SU-DHL-6 (cell line): ENCODE measurements around the gene ACYP1.

Experiments used
- H2AFZ ChIP-seq: fragments of 200-600 bp; sonication (generic); 2 replicates; pipeline ENCODE4 v1.6.1; 2014; ENCODE audit warnings: low read depth, mild to moderate bottlenecking, moderate library complexity, mixed read lengths, antibody characterized with exemption, low read length; ENCODE audit not compliant: severe bottlenecking
- H3F3A ChIP-seq: fragments of 200-600 bp; shearing (Covaris generic); 2 replicates; pipeline ENCODE4 v1.6.0; 2016; ENCODE audit warnings: antibody characterized with exemption, mild to moderate bottlenecking; ENCODE audit not compliant: insufficient read depth
- H3K27ac ChIP-seq: fragments of 200-600 bp; sonication (generic); 2 replicates; pipeline ENCODE4 v1.5.1; 2016; ENCODE audit warnings: low read depth, mild to moderate bottlenecking, low read length, moderate library complexity, mixed read lengths
- H3K27me3 ChIP-seq: fragments of 200-600 bp; sonication (generic), shearing (Covaris generic); 2 replicates; pipeline ENCODE4 v1.6.0; 2014; ENCODE audit warnings: mild to moderate bottlenecking, low read length
- H3K36me3 ChIP-seq: fragments of 200-600 bp; sonication (generic); 2 replicates; pipeline ENCODE4 v1.6.1; 2014; ENCODE audit warnings: mild to moderate bottlenecking, low read length, mixed read lengths
- H3K4me2 ChIP-seq: fragments of 300-600, 200-600 bp; shearing (Covaris generic), sonication (generic); 2 replicates; pipeline ENCODE4 v1.6.0; 2014; ENCODE audit warnings: low read length, low read depth, mild to moderate bottlenecking; ENCODE audit not compliant: poor library complexity, severe bottlenecking
- H3K4me3 ChIP-seq: fragments of 200-600 bp; sonication (generic); 2 replicates; pipeline ENCODE4 v1.5.1; 2014; ENCODE audit warnings: antibody characterized with exemption, low read length, mild to moderate bottlenecking, mixed read lengths; ENCODE audit not compliant: insufficient read depth, poor library complexity, severe bottlenecking
- H3K79me2 ChIP-seq: fragments of 200-600 bp; sonication (generic); 2 replicates; pipeline ENCODE4 v1.6.1; 2014; ENCODE audit warnings: mild to moderate bottlenecking, low read length, moderate library complexity; ENCODE audit not compliant: insufficient read depth
- H3K9ac ChIP-seq: fragments of 200-600 bp; sonication (generic); 2 replicates; pipeline ENCODE4 v1.7.0; 2014; ENCODE audit warnings: mild to moderate bottlenecking, low read length
- H3K9me2 ChIP-seq: fragments of 200-600 bp; sonication (generic); replicated peaks from 2 replicates; pipeline ENCODE4 v1.6.1; 2014; ENCODE audit warnings: low read length; ENCODE audit not compliant: insufficient read depth
- H3K9me3 ChIP-seq: fragments of 200-600 bp; sonication (generic); 2 replicates; pipeline ENCODE4 v1.6.1; 2014; ENCODE audit warnings: low read length, mixed read lengths; ENCODE audit not compliant: insufficient read depth
- H4K20me1 ChIP-seq: fragments of 200-600 bp; sonication (generic); 2 replicates; pipeline ENCODE4 v1.6.1; 2014; ENCODE audit warnings: low read depth, mild to moderate bottlenecking, antibody characterized with exemption, low read length, moderate library complexity, mixed read lengths
- CTCF ChIP-seq: fragments of 200-600 bp; sonication (generic); IDR thresholded peaks from one replicate; pipeline ENCODE4 v1.5.1; 2017; ENCODE audit warnings: antibody characterized with exemption, mild to moderate bottlenecking, low read length, moderate library complexity; ENCODE audit not compliant: insufficient read depth, poor library complexity, severe bottlenecking
- EZH2phosphoT487 ChIP-seq: fragments of 200-600 bp; sonication (generic), shearing (Covaris generic); conservative IDR thresholded peaks from 2 replicates; pipeline ENCODE4 v1.6.1; 2018; ENCODE audit warnings: mild to moderate bottlenecking, antibody characterized with exemption, low read length, moderate library complexity, mixed read lengths

Gene ACYP1

GRCh38 chr14:75095690-75096089 lies 31.9 kb upstream of the ACYP1 start:
- Histone ChIP-seq H3F3A (no peaks in the 10 kb centered on the region), H3K27me3 (no peaks in the 10 kb centered on the region), H3K4me3 (no peak overlapping the region), H4K20me1 (no peaks in the 10 kb centered on the region), H3K9ac (no peak overlapping the region), H3K79me2 (no peaks in the 10 kb centered on the region), H3K36me3 (peaks cover 16% of the 10 kb centered on the region), H2AFZ (no peak overlapping the region), H3K9me3 (no peaks in the 10 kb centered on the region), H3K9me2 (no peaks in the 10 kb centered on the region), H3K27ac (no peak overlapping the region), H3K4me2 (no peak overlapping the region)
- TF ChIP-seq CTCF (no peak), EZH2phosphoT487 (no peak)

DNA sequence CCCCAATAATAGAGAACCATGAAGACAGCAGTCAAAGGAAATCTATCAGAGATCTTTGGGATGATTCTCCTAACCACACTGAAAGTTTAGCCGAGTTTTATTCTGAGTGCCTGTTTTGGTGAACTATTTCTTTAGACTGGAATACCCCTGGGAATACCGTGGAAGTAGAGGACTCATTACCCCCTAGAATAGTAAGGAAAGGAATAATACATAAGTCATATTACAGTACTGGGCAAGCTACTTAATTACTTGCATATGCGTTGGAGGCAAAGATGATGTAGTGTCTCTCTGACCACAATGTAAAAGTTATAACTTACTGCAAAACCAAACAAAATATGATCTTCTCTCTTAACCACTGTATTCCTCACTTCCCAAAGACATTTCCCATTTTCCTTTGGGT lies 31.1 kb upstream of the ACYP1 start:
- Histone ChIP-seq H3K27ac (no peak overlapping the region), H3K4me3 (no peak overlapping the region), H3K79me2 (no peaks in the 10 kb centered on the region), H3K9me2 (no peaks in the 10 kb centered on the region), H3K36me3 (peaks cover 15% of the 10 kb centered on the region; the same call in 1 of the 2 replicates), H3K9me3 (no peaks in the 10 kb centered on the region), H4K20me1 (no peaks in the 10 kb centered on the region), H3K27me3 (no peaks in the 10 kb centered on the region), H2AFZ (no peak overlapping the region), H3F3A (no peaks in the 10 kb centered on the region), H3K4me2 (no peak overlapping the region), H3K9ac (no peak overlapping the region)
- TF ChIP-seq CTCF, result no peak
- TF ChIP-seq EZH2phosphoT487, result no peak

DNA sequence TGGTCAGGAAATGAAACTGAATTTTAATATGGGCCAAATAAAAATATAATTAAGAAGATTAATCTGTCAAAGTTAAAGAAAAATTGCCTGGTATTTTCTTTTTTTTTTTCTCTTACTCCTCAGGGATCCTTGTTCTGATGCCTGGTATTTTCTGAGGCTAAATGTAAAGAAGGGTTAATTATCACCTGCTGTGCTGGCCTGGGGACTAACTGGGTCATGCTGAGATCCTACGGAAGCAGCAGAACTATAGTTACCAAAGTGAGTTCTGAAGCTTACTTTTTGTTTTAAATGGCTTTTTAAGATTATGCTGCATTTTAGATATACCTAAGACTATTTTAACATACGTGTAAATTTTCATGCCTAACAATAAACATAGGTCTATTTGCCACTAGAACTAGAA lies 28.9 kb upstream of the ACYP1 start:
- no peak overlapping the region for H3K4me2 ChIP-seq
- no peaks in the 10 kb centered on the region for H3F3A ChIP-seq
- TF ChIP-seq EZH2phosphoT487 (no peak), CTCF (no peak)
- H3K9me3 ChIP-seq, result no peaks in the 10 kb centered on the region
- peaks cover 15% of the 10 kb centered on the region for H3K36me3 ChIP-seq
- no peaks in the 10 kb centered on the region for H3K9me2 ChIP-seq
- no peak overlapping the region for H3K4me3 ChIP-seq
- no peak overlapping the region for H3K27ac ChIP-seq
- no peak overlapping the region for H3K9ac ChIP-seq
- H2AFZ ChIP-seq, result no peak overlapping the region
- H3K79me2 ChIP-seq, result no peaks in the 10 kb centered on the region
- no peaks in the 10 kb centered on the region for H4K20me1 ChIP-seq
- no peaks in the 10 kb centered on the region for H3K27me3 ChIP-seq
